ENCODE data around the gene ADRA1B. TPM values are rescaled to one million over a fixed set of nuclear protein-coding genes. Genes with fewer than 3 reads are reported as not detected.

The ADRA1B gene
- total RNA-seq, 1 experiment from 2014 or later: not detected

- Mint-ChIP-seq H3K9me3 (no peaks in the 10 kb centered on the region), H3K4me3 (no peak overlapping the region), H3K4me1 (peaks cover under 1 to 4% of the 10 kb centered on the region in 2 experiments), H3K36me3 (ENCODE audit: insufficient read depth in 1 of 3, low read depth in 3 of 3) (no peaks in the 10 kb centered on the region), H3K27ac (no peak overlapping the region), H3K27me3 (ENCODE audit: low read depth) (peaks cover 9% of the 10 kb centered on the region)
- Histone ChIP-seq H4K5ac (ENCODE audit: insufficient read length, low read depth, low read length) (no peak overlapping the region), H3K56ac (ENCODE audit: insufficient read length, low read depth, low read length) (no peak overlapping the region), H2AK5ac (ENCODE audit: insufficient read length, low read length) (no peak overlapping the region), H3K4me1 (ENCODE audit: insufficient read depth, low read length) (no peaks in the 10 kb centered on the region), H3K27me3 (ENCODE audit: insufficient read depth, low read length) (no peaks in the 10 kb centered on the region), H2BK20ac (ENCODE audit: low read depth, low read length, poor library complexity, severe bottlenecking) (no peak overlapping the region), H3K79me2 (ENCODE audit: insufficient read depth, low read length) (no peaks in the 10 kb centered on the region), H3T11ph (ENCODE audit: low read length) (no peak overlapping the region), H2BK5ac (ENCODE audit: insufficient read length, low read length) (no peak overlapping the region), H3K23ac (ENCODE audit: insufficient read length, low read depth, low read length) (no peak overlapping the region), H3K79me1 (ENCODE audit: insufficient read depth, low read depth, low read length, poor library complexity, severe bottlenecking) (no peaks in the 10 kb centered on the region), H4K20me1 (ENCODE audit: control insufficient read depth, insufficient read depth, insufficient read length) (no peaks in the 10 kb centered on the region), H2BK120ac (ENCODE audit: low read depth, low read length, poor library complexity, severe bottlenecking) (no peak overlapping the region), H3K9ac (ENCODE audit: extremely low read depth, insufficient read length, low read length) (no peak overlapping the region), H3K23me2 (ENCODE audit: insufficient read length, low read depth, low read length, poor library complexity, severe bottlenecking) (no peaks in the 10 kb centered on the region), H2BK12ac (ENCODE audit: insufficient read length, low read depth, low read length) (no peak overlapping the region), H3K4me2 (ENCODE audit: insufficient read depth, insufficient read length, low read length) (no peak overlapping the region), H2BK15ac (ENCODE audit: low read depth, low read length) (no peak overlapping the region), H4K91ac (ENCODE audit: insufficient read length, low read depth, low read length) (no peak overlapping the region), H3K18ac (ENCODE audit: insufficient read length, low read depth, low read length) (no peak overlapping the region), H3K9me3 (ENCODE audit: control insufficient read depth, low read depth, low read length) (no peaks in the 10 kb centered on the region), H3K4ac (ENCODE audit: low read depth, low read length) (no peak overlapping the region), H3K27ac (ENCODE audit: insufficient read length, low read depth, low read length) (no peak overlapping the region), H3K14ac (ENCODE audit: insufficient read depth, low read length) (no peak overlapping the region), H2AFZ (ENCODE audit: low read length) (no peak overlapping the region), H4K8ac (replicated peaks; ENCODE audit: insufficient read length, low read depth, low read length) (no peak overlapping the region)
- no peak for DNase-seq
- WGBS (ENCODE audit: extremely low coverage, insufficient read length, low lambda C conversion rate): no CpG with 5 or more reads among the region's 2 CpGs
- TF ChIP-seq CTCF (conservative IDR thresholded peaks at IDR 0.05): no peak
Measured at GRCh38 chr5:159873680-159874079, 42.6 kb upstream of the ADRA1B start.
